GM10266 (cell line): Measurements from ENCODE around the gene C2orf49.

Source experiments
- DNase-seq: peaks from one replicate; pipeline ENCODE4 v3.0.0; 2012; ENCODE audit errors: extremely low spot score
- CTCF ChIP-seq: IDR thresholded peaks from 2 replicates; pipeline ENCODE4 v1.5.1; 2012; ENCODE audit warnings: mild to moderate bottlenecking, low read depth; ENCODE audit not compliant: control insufficient read depth, insufficient read depth; ENCODE audit errors: missing control alignments

The C2orf49 gene

GRCh38 chr2:105378276-105378840 is 41.0 kb downstream of the C2orf49 start:
- no peak for TF ChIP-seq CTCF
- no peak for DNase-seq

- no peak for TF ChIP-seq CTCF
- DNase-seq = no peak
Measured at GRCh38 chr2:105378921-105379383, 41.6 kb downstream of the C2orf49 start.

GRCh38 chr2:105379741-105380186 is 42.4 kb downstream of the C2orf49 start:
- no peak for DNase-seq
- no peak for TF ChIP-seq CTCF

- DNase-seq = no peak
- no peak for TF ChIP-seq CTCF
Measured at GRCh38 chr2:105380432-105381100, 43.2 kb downstream of the C2orf49 start.

- no peak for TF ChIP-seq CTCF
- no peak for DNase-seq
Measured at GRCh38 chr2:105381101-105381668, 43.8 kb downstream of the C2orf49 start.

- no peak for TF ChIP-seq CTCF
- no peak for DNase-seq
Measured at GRCh38 chr2:105382177-105382576, 44.8 kb downstream of the C2orf49 start.
